ENCODE results near the gene COL11A2. TPM values are rescaled to one million over a fixed set of nuclear protein-coding genes. Genes with fewer than 3 reads are reported as not detected.

COL11A2 gene
- total RNA-seq, 1 donor = 0.63 TPM

DNA sequence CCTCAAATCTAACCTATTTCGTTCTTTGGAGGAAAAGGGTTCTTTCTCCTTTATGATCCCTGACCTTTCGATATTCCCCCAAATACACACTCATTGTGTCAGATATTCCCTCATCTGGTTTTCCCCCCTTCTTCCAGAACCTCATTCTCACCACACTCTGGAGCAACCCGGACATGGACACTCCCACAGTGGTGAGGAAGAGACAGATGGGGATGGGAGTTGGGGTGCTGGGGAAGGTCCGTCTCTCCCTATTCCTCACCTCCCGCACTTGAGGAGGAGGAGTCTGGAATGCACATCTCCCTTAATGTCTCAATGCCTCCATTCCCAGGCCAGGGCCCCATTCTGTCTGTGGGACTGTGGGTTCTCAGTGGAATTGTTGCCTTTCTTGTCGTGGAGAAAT lies 9.7 kb upstream of the COL11A2 start:
- no peaks in the 10 kb centered on the region for H3K9me3 ChIP-seq (ENCODE audit: low read depth, low read length)
- H3K4me3 ChIP-seq (ENCODE audit: low read length) = no peak overlapping the region
- H3K27me3 ChIP-seq (ENCODE audit: insufficient read depth, low read length) = no peaks in the 10 kb centered on the region
- peaks cover 53% of the 10 kb centered on the region for H3K4me1 ChIP-seq (ENCODE audit: insufficient read depth, low read length)

DNA sequence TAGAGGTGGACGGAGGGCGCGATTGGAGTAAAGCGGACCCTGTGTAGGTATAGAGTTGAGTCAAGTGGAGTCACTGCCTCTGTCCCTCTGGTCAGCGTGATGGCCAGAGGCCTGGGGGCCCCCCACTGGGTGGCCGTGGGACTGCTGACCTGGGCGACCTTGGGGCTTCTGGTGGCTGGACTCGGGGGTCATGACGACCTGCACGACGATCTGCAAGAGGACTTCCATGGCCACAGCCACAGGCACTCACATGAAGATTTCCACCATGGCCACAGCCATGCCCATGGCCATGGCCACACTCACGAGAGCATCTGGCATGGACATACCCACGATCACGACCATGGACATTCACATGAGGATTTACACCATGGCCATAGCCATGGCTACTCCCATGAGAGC lies 8.9 kb upstream of the COL11A2 start:
- Histone ChIP-seq H3K4me1 (ENCODE audit: insufficient read depth, low read length) (peaks cover 53% of the 10 kb centered on the region), H3K9me3 (ENCODE audit: low read depth, low read length) (no peaks in the 10 kb centered on the region), H3K27me3 (ENCODE audit: insufficient read depth, low read length) (no peaks in the 10 kb centered on the region), H3K4me3 (ENCODE audit: low read length) (peak overlapping the region; percentile 85)

DNA sequence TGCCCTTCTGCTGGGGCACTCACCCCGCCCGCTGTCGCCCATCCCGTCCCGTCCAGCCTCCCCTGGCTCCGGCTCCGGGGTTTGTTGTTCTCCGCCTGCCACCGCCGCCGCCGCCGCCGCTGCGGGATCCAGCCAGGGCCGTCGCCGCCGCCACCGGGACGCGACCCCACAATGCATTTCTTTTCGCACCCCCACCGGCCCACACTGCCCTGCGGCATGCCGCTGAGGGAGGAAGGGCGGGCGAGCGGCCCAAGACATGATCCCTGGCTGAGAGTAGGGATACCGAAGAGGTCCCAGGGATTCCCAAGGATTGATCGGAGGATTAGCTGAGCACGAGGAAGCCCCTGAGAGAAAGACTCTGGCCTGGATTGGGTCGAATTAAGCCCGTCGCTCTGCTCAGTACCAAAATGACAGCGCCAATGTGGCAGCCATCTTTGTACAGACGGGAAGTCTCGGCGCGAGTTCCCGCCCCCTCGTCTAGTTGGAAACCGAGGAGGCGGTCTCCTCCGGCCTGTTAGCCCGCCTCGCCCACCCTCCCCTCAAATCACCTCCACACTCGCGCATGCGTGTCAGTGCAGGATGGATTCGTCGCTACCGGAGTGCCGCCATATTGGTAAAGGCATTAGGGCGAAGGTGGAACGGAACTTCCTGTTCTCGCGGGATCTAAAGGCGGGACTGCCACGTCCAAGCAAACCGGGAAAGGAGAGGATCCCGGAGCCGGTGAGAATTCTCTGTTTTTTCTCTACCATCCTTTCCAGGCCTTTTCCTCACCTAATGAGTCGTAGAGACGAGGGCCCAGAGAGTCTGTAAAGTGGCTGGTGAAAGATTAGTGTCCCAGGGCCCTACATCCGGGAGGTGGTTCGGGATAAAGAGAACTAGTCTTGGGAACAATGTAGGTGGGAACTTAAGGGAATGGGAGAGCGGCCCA lies 8.2 kb upstream of the COL11A2 start, which contains the start of the genes RXRB and SLC39A7:
TSS of gene RXRB (minus strand) at position 447 of the 928 bp plus-strand sequence. CDS start at position 258, 189 bp downstream.
TSS of gene SLC39A7 (plus strand) at position 649 of the 928 bp plus-strand sequence. CDS start 379 bp downstream, outside the sequence.
- H3K9me3 ChIP-seq (ENCODE audit: low read depth, low read length) = no peaks in the 10 kb centered on the region
- peak within 1 kb of the TSS; percentile 85 for H3K4me3 ChIP-seq (ENCODE audit: low read length)
- peaks cover 53% of the 10 kb centered on the region for H3K4me1 ChIP-seq (ENCODE audit: insufficient read depth, low read length)
- no peaks in the 10 kb centered on the region for H3K27me3 ChIP-seq (ENCODE audit: insufficient read depth, low read length)

DNA sequence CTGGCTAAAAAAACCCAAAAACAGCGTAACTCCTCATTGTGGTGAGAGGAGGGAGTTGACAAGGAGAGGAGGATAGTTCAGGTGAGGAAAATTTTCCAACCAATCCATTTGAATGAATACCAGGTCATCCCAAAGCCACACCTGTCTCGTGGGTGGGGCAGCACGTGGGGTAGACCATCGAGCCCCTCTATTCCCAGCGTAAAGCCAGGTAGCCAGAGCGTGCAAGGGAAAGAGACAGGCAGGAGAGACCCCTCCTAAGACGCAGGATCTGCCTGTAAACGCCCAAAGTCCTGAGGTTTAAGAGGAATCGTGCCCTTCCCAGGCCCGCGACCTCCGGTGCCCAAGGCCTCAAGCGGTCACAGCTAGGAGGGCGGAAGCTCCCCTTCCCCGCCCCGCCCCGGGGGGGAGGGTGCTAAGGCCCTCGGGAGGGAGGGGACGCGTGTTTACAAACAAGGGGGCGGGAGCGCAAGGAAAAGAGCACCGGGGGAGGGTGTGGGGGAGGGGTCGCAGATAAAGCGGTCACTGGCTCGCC lies 7.5 kb upstream of the COL11A2 start:
- Histone ChIP-seq H3K4me1 (ENCODE audit: insufficient read depth, low read length) (peaks cover 45% of the 10 kb centered on the region), H3K4me3 (ENCODE audit: low read length) (peak overlapping the region; percentile 85), H3K9me3 (ENCODE audit: low read depth, low read length) (no peaks in the 10 kb centered on the region), H3K27me3 (ENCODE audit: insufficient read depth, low read length) (no peaks in the 10 kb centered on the region)

DNA sequence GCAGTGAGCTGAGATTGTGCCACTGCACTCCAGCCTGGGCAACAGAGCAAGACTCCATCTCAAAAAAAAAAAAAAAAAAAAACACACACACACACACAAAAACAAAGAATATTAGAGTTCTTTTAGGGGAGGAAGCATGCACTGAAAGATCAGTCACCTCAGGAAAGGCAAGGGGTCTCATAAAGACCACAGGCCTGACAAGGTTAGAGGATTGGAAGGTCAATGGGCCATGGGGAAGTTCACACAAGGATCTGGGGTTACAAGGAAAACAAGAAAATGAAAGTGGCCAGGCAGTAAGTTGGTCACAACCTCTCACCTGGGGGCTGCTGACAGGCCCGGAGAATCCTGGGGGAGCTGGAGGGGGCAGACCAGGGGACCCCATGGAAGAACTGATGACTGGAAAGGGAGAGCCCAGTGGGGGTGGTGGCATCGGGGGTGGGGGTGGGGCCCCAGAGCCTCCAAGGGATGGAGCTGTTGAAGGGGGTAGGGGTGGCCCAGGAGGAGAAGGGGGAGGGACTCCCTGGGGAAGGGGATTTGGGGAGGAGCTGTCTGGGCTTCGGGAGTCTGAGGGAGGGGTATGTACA lies 6.7 kb upstream of the COL11A2 start:
- Histone ChIP-seq H3K9me3 (ENCODE audit: low read depth, low read length) (no peaks in the 10 kb centered on the region), H3K4me1 (ENCODE audit: insufficient read depth, low read length) (peaks cover 40% of the 10 kb centered on the region), H3K4me3 (ENCODE audit: low read length) (no peak overlapping the region), H3K27me3 (ENCODE audit: insufficient read depth, low read length) (no peaks in the 10 kb centered on the region)

DNA sequence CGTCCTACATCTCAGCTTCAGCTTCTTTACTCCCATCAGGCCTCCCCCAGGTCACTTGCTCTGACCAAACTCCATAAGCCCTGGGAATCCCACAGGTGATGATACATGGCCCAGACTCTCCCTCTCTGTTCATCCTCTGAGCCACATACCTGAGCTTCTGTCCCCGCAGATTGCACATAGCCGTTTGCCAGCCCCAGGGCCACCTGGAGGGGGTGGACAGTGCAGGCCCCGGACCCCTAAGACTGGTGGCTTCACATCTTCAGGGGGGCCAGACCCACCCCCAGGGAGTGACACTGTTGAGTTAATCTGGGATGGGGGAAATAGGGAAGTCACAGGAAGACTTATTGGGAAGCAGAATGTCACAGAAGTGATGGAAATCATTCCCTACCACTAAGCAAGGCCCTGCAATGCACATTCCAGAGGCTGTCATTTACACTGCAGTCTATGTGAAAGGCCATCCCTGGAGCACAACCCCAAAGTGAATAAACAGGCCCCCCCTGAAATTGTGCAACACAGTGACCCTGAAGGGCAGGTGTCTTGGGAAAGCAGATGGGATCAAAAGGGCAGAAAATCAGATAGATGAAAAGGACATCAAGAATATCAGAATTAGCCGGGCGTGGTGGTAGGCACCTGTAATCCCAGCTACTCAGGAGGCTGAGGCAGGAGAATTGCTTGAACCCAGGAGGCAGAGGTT lies 6.0 kb upstream of the COL11A2 start:
- no peaks in the 10 kb centered on the region for H3K9me3 ChIP-seq (ENCODE audit: low read depth, low read length)
- H3K4me3 ChIP-seq (ENCODE audit: low read length) = no peak overlapping the region
- H3K27me3 ChIP-seq (ENCODE audit: insufficient read depth, low read length) = no peaks in the 10 kb centered on the region
- H3K4me1 ChIP-seq (ENCODE audit: insufficient read depth, low read length) = peaks cover 36% of the 10 kb centered on the region

DNA sequence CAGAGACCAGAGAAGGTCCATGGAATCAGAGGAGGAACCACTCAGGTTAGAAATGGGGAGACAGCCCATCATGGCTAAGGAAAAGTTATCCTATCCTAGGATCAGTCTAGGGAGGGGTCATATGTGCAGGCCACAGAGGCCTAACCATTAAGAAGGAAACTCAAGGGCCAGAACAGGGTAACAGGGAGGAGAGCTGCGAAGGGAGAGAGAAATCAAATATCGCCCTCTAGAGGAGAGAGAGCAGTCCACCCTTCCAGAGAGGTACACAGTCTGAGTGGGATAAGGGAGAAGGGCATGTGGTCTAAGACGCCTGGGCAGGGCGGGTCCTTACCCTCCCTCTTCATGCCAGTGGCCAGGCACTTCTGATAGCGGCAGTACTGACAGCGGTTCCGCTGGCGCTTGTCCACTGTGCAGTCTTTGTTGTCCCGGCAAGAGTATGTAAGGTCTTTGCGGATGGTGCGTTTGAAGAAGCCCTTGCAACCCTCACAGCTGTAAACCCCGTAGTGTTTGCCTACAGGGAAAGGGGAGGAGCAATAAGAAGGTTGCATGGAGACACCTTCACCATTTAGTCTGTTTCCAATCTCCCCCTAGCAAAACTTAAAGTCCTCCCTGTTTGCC lies 5.3 kb upstream of the COL11A2 start:
- Histone ChIP-seq H3K4me1 (ENCODE audit: insufficient read depth, low read length) (peaks cover 42% of the 10 kb centered on the region), H3K27me3 (ENCODE audit: insufficient read depth, low read length) (no peaks in the 10 kb centered on the region), H3K4me3 (ENCODE audit: low read length) (no peak overlapping the region), H3K9me3 (ENCODE audit: low read depth, low read length) (no peaks in the 10 kb centered on the region)

DNA sequence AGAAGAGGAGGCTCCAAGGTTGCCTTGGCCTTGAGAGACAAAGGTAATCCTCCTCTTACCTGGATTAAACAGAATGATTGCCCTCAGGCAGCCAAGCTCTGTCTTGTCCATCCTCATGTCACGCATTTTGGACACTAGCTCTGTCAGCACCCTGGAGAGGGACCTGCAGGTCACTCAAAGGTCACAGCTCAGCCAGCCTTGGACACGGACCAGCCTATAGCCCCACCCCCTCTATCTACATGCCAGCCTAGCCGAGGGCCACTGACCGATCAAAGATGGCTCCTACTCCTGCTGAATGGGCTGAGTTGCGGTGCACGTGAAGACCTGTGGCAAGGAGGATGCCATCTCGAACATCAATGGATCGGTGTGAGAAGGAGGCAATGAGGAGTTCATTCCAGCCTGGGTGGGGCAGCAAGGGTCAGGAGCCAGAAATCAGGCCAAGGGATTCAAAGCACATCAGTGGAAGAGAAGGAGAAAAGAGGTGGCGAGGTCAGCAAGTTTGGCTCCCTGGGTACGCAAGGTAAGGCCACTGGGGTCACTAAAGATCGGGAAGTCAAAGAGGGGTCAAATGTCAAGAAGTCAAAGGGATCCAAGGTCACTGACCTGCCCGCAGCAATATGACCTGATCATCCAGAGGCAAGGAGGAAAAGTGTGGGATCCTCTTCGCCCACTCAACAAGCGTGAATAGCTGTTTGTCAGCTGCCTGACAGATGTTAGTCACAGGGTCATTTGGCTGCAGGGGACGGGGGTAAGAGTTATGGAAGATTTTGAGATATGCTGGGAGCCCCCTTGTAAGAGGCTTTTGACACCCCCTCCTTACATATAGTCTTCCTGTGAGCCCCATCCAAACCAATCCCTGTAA lies 3.3 kb upstream of the COL11A2 start:
- H3K9me3 ChIP-seq (ENCODE audit: low read depth, low read length) = no peaks in the 10 kb centered on the region
- H3K4me1 ChIP-seq (ENCODE audit: insufficient read depth, low read length) = peaks cover 35% of the 10 kb centered on the region
- peaks cover 16% of the 10 kb centered on the region for H3K27me3 ChIP-seq (ENCODE audit: insufficient read depth, low read length)
- H3K4me3 ChIP-seq (ENCODE audit: low read length) = no peak overlapping the region

DNA sequence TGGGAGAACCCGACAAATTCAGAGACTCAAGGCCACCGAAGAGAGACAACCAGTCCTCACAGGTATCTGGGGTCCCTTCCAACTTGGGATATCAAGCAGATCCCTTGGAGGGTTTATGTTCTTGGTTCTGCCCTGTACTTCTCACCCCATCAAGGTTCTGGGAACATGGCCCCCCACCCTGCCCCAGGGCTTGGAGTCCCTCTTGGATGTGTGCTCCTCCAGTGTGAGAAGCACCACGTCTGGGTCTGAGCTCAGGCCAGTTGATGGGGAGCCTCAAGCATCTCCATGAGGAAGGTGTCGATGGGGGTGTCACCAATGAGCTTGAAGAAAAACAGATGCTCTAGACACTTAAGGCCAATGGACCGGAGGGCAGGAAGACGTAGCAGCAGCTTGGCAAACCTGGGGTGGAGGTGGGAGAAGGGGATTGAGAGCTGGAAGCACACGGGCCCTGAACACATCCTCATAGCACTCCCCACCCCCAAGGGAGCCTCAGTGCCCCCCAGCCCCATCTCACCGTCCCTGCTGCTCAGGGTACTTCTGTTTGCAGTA lies 2.2 kb upstream of the COL11A2 start:
- Histone ChIP-seq H3K4me3 (ENCODE audit: low read length) (no peak overlapping the region), H3K27me3 (ENCODE audit: insufficient read depth, low read length) (peaks cover 17% of the 10 kb centered on the region)

DNA sequence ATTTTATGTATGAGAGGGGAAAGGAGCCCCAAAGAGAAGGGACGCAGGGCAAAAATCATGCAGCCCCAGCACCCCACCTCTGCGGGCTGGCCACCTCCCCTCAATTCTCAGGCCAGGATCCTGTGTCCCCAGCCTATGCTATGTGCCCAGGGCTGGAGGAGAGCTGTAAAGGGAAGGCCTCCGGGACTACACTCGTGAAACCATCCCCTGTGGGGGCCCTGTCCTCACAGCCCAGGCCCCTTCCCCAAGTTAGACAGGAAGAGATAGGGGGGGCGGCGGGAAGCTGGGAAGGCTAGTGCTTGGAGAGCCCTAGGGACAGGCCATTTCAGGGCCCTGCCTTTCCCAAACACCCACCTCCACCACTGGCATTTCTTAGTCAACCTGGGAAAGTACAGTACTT lies 1.4 kb upstream of the COL11A2 start:
- no peaks in the 10 kb centered on the region for H3K9me3 ChIP-seq (ENCODE audit: low read depth, low read length)
- H3K4me3 ChIP-seq (ENCODE audit: low read length) = no peak overlapping the region
- peaks cover 17% of the 10 kb centered on the region for H3K27me3 ChIP-seq (ENCODE audit: insufficient read depth, low read length)
- H3K4me1 ChIP-seq (ENCODE audit: insufficient read depth, low read length) = peaks cover 24% of the 10 kb centered on the region

More for the DNA sequence above, 2.2 kb upstream of the COL11A2 start:
- Histone ChIP-seq H3K4me1 (ENCODE audit: insufficient read depth, low read length) (peaks cover 32% of the 10 kb centered on the region), H3K9me3 (ENCODE audit: low read depth, low read length) (no peaks in the 10 kb centered on the region)

DNA sequence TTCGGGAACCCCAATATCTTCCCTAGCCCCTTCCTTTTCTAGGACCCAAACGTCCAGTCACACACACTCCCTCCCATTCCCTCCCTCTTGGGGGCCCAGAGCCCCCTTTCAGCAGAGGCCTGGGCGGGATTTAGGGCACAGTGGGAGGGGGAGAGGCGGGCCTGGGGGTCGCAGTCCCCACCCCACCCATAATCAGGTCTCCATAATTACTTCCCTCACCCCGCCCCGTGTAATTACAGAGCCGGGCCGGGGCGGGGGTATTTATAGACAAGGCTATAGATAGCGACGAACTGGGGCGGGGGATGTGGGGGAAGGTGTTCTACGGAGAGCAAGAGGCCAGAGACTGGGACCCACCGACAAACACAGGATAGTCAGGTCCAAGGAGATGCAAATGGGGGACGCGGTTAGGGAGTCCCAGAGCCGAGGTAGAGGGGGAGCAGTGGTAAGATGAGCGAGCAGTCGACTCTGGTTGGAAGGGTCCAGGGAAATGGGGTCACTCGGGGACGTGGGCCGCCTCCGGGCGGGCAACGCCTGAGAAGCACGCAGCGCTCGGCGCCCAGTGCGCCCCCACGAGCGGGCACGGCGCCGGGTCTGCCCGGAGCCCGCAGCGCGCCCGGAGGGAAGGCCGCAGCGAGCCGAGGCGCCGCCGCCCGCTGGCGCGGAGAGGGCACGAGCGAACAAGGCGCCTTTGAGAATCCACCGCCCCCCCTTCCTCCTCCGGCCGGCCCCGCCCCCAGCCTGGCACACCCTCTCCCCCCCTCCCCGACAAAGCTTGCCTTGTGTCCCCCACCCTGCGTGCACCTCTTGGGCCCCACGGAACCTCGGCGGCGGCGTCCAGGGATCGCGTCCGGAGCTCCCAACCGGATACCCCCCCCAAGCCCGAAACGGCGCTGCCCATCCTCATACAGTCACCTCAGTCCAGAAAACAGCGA lies 670 bp upstream of the COL11A2 start:
- Histone ChIP-seq H3K9me3 (ENCODE audit: low read depth, low read length) (no peaks in the 10 kb centered on the region), H3K27me3 (ENCODE audit: insufficient read depth, low read length) (peaks cover 17% of the 10 kb centered on the region), H3K4me3 (ENCODE audit: low read length) (peak overlapping the region; percentile 10), H3K4me1 (ENCODE audit: insufficient read depth, low read length) (peaks cover 18% of the 10 kb centered on the region)

DNA sequence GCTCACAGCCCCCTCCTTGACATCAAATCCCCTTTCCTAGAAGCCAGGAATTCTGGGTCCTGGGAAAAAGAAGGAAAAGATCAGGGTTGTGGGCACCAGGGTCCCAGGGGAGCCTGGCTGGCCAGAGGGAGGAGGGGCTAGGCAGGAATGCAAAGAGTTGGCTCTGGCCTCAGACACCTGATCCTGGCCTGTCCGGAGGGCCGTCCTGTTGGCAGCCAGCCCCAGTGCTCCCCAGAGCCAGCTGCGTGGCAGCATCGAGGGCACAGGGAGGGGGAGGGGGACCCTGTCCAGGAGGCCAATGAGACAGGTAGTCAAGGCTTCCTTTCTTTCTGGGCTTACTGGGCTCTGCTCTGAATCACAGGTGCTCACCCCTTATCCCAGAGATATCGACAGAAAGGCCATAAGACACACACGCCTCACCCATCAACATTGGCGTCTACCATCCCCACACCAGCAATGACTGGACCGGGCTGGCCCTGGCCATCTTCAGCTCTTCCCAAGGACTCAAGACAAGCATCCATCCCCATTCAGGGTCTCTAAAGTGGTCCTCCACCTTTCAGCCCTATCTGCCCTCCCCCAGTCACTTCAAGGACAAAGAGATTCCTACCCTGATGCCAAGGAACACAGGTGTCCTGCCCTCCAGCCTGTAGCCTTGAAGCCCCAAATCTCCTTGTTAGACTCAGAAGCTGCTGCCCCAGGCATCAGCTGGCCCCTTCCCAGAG lies 723 bp downstream of the COL11A2 start:
- H3K9me3 ChIP-seq (ENCODE audit: low read depth, low read length) = no peaks in the 10 kb centered on the region
- peaks cover 13% of the 10 kb centered on the region for H3K4me1 ChIP-seq (ENCODE audit: insufficient read depth, low read length)
- no peak overlapping the region for H3K4me3 ChIP-seq (ENCODE audit: low read length)
- H3K27me3 ChIP-seq (ENCODE audit: insufficient read depth, low read length) = peaks cover 24% of the 10 kb centered on the region
